KOPT-K1 (cell line): ENCODE data around the gene SDCCAG8.

Experiments
- H3K27ac ChIP-seq: fragments of 200-600 bp; sonication (generic); 2 replicates; pipeline ENCODE4 v1.5.1; 2016; ENCODE audit warnings: antibody characterized with exemption, mild to moderate bottlenecking, low read depth, low read length; ENCODE audit not compliant: poor library complexity, severe bottlenecking
- H3K36me3 ChIP-seq: fragments of 200-600 bp; sonication (generic); 2 replicates; pipeline ENCODE4 v1.5.1; 2017; ENCODE audit warnings: antibody characterized with exemption, mild to moderate bottlenecking, low read length, moderate library complexity; ENCODE audit not compliant: insufficient read depth
- H3K9me3 ChIP-seq: fragments of 200-600 bp; sonication (generic); 2 replicates; pipeline ENCODE4 v1.5.1; 2017; ENCODE audit warnings: antibody characterized with exemption, low read length, mild to moderate bottlenecking; ENCODE audit not compliant: insufficient read depth, poor library complexity, severe bottlenecking

Gene SDCCAG8

DNA sequence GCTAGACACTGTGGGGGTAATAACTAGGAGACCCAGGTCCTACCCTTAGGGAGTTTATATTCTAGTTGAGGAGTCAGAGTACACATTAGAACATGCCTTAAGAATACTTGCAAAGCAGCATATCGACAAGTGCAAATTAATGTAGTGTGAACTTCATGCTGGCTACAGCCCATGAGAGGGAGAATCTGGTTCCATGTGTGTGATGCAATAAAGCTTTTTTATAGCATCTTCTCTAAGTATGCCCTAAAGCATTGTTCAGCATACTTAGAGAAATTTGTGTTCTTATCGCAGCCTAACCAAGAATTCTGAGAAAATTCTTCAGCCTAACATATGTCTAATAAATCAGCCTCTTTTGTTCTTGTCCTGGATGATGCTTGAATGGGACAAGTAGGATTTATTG is 95.5 kb downstream of the SDCCAG8 start:
- H3K27ac ChIP-seq = no peak overlapping the region
- H3K9me3 ChIP-seq = no peaks in the 10 kb centered on the region
- 0 out of 2 replicates have a peak, but pooled peaks cover 3% of the 10 kb centered on the region for H3K36me3 ChIP-seq

DNA sequence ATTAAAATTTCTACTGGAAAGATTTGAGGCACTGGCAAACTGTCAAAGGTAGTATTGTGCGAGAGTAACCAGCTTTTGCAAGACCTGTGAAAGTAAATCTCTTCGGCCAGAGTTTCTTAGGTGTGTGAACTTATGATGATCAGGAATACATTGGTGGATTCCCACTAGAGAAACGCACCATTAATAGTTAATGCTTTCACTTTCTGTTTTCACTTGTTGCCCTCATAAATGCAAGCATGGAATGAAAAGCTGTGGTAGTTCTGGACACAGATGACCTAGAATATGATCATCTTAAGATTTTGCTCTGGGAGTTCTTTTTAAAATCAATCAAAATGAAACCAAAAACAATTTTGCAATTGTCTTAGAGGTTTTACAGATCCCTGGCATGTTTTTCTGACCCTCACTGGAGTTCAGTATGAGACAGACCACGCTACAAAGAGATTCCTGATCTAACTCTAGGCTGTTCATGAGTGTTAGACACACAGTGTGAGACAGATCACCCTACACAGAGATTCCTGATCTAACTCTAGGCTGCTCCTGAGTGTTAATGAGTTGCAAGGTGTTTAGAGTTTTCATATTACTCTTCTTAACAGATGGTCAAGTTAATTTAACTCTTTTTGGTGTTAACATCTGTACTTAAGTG is 98.8 kb downstream of the SDCCAG8 start:
- H3K9me3 ChIP-seq = no peaks in the 10 kb centered on the region
- peak overlapping the region; percentile 74 for H3K27ac ChIP-seq
- H3K36me3 ChIP-seq = no peaks in the 10 kb centered on the region

DNA sequence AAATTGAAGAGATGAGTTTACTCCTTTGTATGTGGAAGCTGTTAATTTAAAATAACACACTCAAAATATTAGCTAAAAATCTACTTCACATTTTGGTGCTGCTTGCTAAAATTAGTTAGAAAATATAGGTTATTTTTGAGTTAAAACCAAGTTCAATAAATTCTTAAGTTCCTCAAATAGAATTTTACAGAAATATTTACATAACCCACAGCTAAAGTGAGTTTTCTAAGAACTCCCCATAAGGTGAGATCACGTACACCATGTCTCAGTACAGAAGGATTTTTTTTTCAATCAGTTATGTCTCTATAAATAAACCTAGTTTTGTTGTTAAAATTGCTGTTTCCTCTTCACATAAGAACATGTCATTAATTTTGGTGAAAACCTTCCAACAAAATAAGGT is 108.0 kb downstream of the SDCCAG8 start:
- Histone ChIP-seq H3K9me3 (no peaks in the 10 kb centered on the region), H3K36me3 (no peaks in the 10 kb centered on the region; the same call in 1 of the 2 replicates), H3K27ac (no peak overlapping the region)

DNA sequence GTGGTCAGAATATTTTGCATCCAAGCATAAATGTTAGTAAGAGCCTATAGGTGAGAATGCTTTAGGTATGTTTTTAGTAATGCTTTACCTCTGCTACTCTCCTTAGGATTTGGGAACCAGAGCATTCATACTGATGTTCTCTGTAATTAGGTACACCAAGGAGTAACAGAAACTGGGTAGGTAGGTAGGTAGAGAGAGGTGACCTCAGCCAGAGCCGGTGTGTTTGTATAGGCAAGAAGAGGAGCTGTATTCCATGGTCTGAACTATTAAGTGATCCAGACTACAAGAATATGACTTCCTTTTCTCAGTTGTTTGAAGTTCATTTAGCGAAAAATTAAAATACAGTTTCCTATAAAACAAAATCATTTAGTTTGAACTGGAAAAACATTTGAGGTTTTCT is 108.5 kb downstream of the SDCCAG8 start:
- Histone ChIP-seq H3K36me3 (no peaks in the 10 kb centered on the region; the same call in 1 of the 2 replicates), H3K27ac (no peak overlapping the region), H3K9me3 (no peaks in the 10 kb centered on the region)

DNA sequence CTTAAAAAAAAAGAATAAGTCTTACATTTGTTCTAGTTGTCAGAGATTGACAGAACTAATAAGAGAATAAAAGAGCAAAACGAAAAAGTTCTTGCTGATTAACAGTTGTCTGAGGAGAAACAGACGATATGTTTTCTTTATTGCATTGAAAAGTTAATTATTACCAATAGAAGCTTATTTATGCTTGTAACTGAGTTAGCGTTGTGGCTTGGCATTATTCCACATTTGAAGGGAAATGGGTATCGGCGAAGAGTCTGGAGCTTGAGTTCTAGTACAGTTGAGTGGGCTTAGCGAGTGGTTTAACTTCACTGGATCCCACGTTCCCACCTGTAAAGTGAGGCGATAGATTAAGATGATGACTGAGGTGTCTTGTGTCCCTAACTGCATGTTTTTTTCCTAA is 109.0 kb downstream of the SDCCAG8 start:
- Histone ChIP-seq H3K36me3 (no peaks in the 10 kb centered on the region; the same call in 1 of the 2 replicates), H3K27ac (no peak overlapping the region), H3K9me3 (no peaks in the 10 kb centered on the region)

DNA sequence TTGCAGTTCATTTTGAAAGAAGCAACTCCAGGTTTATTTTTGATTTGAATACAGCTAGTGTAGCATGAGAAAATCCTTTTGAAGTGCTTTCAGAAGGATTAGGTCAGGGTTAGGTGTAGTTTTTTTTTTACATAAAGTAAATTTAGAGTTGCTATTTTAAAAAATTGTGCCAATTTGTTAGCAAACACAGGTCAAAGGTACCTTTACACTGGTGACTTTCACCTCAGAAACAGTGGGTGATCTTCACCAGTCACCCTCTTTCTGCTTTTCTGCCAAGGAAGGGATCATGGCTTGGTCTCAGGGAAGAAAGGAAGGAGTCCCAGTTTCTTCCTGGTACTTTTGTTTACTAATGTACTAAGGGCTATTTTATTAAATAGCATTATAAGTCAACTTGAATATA is 111.5 kb downstream of the SDCCAG8 start:
- no peaks in the 10 kb centered on the region for H3K9me3 ChIP-seq
- no peaks in the 10 kb centered on the region; the same call in 1 of the 2 replicates for H3K36me3 ChIP-seq
- H3K27ac ChIP-seq = no peak overlapping the region

DNA sequence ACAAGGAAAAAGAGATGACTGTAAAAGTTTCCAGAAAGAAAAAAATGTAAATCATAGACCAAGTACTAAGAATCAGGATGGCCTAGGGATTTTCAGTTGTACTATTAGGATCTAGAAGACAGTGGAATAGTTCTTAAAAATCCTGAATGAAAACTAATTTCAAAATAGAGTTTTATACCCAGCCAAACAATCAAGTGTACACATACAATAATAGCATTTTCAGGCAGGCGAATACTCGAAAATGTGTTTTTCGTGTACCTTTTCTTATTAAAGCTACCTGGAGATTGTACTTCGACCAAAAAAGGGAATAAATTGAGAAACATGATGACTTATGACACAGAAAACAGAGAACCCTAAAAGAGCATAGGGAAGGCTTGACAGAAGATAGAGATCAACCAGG is 118.6 kb downstream of the SDCCAG8 start:
- no peaks in the 10 kb centered on the region; the same call in 1 of the 2 replicates for H3K36me3 ChIP-seq
- H3K9me3 ChIP-seq = peaks cover 22% of the 10 kb centered on the region
- H3K27ac ChIP-seq = no peak overlapping the region

DNA sequence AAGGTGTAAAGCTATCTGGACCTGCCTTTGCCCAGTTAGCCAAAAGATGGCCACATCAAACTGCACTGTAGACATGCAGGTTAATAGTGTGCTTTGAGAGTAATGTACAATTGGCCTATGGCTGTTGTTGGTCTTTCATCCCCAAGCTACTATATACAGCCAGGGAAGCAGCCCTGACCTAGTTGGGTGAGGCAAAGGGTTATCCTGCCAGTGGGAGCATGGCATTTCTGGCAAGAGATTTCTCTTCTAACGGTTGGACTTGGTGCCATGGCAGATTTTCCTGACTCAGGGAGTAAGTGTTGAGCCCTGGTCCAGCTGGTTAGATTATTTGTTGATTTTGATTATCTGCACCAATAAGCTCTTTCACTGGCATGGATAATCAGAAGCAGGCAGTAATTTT is 119.8 kb downstream of the SDCCAG8 start:
- no peak overlapping the region for H3K27ac ChIP-seq

DNA sequence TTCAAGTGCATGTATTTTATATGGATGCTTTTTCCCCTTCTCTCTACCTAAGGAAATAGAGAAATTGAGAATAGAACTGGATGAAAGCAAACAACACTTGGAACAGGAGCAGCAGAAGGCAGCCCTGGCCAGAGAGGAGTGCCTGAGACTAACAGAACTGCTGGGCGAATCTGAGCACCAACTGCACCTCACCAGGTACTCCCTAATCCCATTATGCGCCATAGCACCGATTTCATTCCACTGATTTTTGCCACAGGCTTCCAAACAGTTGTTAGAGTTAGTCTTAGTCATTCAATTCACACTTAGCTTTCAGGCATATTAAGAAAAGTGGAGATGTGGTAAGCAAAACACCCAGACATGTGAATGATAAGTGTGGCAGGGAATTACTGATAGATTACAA is 122.8 kb downstream of the SDCCAG8 start:
- peaks cover 14% of the 10 kb centered on the region for H3K9me3 ChIP-seq
- H3K27ac ChIP-seq = no peak overlapping the region
- H3K36me3 ChIP-seq = peaks cover 3% of the 10 kb centered on the region; the same call in 1 of the 2 replicates

More for the DNA sequence above, 119.8 kb downstream of the SDCCAG8 start:
- Histone ChIP-seq H3K9me3 (peaks cover 22% of the 10 kb centered on the region), H3K36me3 (peaks cover 3% of the 10 kb centered on the region; the same call in 1 of the 2 replicates)

DNA sequence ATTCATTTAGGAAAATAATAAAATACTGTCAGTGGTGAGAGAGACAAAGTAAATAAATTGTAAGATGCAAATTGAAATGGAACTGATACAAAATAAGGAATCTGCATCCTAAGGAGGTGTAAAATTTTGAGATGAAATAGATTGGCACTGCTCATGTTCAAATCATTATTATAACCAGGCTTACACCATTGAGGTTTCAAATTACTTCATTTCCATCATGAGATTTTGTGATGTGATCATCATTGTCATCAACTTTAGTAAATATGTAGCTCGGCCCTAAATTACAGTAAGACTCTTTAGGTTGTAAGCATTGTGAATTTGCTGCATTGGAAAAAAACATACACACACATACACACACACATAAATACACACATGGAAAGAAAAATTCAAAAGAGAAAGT is 123.4 kb downstream of the SDCCAG8 start:
- no peak overlapping the region for H3K27ac ChIP-seq
- H3K36me3 ChIP-seq = peaks cover 3% of the 10 kb centered on the region; the same call in 1 of the 2 replicates
- H3K9me3 ChIP-seq = peaks cover 9% of the 10 kb centered on the region

DNA sequence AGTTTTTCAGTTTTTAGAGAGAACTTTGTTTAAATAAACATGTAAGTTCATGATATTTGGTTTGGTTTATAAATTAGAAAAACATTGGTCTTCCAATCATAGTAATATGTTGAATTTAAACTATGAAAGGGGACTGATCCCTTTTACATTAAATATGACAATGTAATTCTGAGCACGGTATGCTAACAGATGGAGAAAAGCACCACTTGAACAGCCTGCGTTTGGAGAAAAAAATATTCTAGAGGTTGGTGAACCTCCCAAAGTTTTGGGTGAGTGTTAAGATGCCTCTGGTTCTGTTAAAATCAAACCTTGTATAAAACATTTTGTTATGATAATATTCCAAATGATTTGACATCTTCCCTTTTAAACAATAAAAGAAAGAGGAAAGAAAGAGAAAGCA is 123.9 kb downstream of the SDCCAG8 start:
- H3K27ac ChIP-seq = no peak overlapping the region
- peaks cover 4% of the 10 kb centered on the region for H3K9me3 ChIP-seq

DNA sequence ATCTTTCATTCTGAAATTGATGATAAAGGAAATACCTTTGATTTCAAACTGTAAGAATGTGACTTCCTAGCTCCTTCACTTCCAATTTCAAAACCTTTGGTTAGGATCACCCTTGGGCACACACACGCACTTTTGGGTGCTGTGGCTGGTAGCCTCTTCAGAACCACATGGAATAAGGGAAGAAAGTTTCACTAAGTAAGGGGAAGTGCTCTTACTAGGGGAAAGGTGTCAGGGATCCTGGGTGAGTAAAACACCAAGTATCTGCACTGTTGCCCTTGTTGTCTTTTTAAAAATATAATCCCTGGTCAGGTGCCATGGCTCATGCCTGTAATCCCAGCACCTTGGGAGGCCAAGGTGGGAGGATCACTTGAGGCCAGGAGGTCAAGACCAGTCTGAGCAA is 132.4 kb downstream of the SDCCAG8 start:
- Histone ChIP-seq H3K27ac (no peak overlapping the region), H3K36me3 (no peaks in the 10 kb centered on the region), H3K9me3 (no peaks in the 10 kb centered on the region)

More for the DNA sequence above, 123.9 kb downstream of the SDCCAG8 start:
- peaks cover 3% of the 10 kb centered on the region; the same call in 1 of the 2 replicates for H3K36me3 ChIP-seq

DNA sequence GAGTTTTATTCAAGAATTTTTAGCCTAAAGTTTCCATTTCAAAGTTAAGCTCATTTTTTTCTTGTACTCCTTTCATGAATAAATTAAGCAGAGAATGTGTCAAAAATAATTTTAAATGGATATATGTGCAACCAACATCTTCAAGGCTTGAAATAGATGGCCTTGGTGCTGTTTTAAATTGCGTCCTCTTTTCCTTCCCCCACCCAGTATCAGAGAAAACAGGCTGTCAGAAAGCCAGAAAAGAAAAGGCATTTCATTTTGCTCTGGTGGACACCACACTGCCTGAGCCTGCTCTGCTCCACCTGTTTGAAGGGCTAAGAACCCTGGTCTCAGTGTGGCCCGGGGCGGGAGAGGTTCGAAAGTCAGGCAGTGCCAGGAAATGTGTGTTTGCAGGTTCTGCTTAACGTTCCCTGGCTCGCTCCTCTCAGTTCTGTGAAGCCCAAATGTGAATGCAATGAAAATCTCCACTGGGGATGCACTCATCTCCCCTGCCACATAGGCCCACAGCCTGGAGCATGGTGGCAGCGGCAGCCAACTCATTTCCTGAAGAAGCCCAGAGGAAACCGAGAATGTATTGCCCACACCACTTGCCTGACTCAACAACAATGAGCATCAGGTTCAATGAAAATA is 134.4 kb downstream of the SDCCAG8 start:
- H3K36me3 ChIP-seq = no peaks in the 10 kb centered on the region
- no peak overlapping the region for H3K27ac ChIP-seq
- no peaks in the 10 kb centered on the region for H3K9me3 ChIP-seq

DNA sequence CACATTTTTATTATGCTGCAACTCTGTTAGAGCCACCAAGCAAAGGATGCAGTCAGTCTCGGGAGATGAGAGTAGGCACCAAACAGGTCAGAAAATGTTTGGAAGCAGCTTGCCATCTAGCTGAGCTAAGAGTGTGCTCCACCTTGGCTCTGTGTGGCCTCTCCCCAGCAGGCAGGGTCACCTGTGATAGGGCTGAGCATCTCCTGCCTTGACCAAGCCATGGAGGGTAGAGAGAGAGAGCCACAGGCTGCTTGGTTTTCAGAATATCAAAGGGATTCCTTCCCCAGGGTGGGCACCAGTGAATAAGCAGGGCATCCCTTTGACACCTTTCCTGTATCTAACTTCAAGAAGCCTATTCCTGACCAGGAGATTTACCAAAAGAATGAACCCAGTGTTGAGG is 135.5 kb downstream of the SDCCAG8 start:
- Histone ChIP-seq H3K36me3 (no peaks in the 10 kb centered on the region), H3K27ac (no peak overlapping the region), H3K9me3 (no peaks in the 10 kb centered on the region)

DNA sequence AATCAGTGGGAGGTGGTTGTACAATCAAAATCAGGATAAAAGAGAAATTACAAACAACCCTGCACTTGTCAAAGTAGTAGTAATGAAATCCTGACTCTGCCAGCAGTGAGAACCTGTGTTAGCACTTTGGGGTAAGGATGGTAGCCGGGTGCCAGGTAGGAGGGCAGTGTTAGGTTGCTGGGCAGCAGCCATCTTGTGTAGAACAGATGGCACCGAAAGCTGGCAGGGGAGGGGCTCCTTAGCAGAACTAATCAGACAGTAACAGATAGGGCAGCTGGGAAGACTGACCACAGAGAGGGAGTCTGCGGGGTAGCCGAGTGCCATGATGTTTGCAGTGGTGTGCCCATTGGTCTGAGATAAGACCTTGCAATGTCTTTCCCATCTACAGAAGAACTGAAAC is 137.3 kb downstream of the SDCCAG8 start:
- Histone ChIP-seq H3K27ac (no peak overlapping the region), H3K9me3 (no peaks in the 10 kb centered on the region), H3K36me3 (no peaks in the 10 kb centered on the region)

DNA sequence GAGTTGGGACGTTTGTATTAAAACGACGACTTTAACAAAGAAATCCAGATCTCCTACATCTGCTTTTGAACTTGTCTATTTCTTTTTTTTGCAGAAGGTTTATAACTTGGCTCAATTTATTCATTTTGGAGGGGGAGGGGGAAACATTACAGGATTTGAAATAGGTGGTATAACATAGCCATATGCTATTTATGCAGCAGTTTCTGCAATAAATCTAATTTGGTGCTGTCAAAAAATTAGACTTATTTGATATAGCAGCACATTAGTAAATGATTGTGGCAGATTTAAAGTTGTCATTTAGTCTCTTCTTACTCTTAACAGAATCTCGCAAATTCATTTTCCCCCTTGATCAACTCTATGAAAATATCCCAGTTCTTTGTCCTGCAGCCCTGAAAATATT is 138.2 kb downstream of the SDCCAG8 start:
- H3K27ac ChIP-seq = no peak overlapping the region
- H3K36me3 ChIP-seq = no peaks in the 10 kb centered on the region
- H3K9me3 ChIP-seq = no peaks in the 10 kb centered on the region
